DMS53 (cell line): ENCODE results near the gene ZGLP1.
"Not testable (repeated sequence)": the region's sequence is repeated elsewhere in the genome, so short reads cannot be mapped to it uniquely, and the experiment has no call there.

Experiments used
- DNase-seq: peaks from one replicate; lab custom pipeline; 2025; lab: John Stamatoyannopoulos, UW

ZGLP1 gene

DNA sequence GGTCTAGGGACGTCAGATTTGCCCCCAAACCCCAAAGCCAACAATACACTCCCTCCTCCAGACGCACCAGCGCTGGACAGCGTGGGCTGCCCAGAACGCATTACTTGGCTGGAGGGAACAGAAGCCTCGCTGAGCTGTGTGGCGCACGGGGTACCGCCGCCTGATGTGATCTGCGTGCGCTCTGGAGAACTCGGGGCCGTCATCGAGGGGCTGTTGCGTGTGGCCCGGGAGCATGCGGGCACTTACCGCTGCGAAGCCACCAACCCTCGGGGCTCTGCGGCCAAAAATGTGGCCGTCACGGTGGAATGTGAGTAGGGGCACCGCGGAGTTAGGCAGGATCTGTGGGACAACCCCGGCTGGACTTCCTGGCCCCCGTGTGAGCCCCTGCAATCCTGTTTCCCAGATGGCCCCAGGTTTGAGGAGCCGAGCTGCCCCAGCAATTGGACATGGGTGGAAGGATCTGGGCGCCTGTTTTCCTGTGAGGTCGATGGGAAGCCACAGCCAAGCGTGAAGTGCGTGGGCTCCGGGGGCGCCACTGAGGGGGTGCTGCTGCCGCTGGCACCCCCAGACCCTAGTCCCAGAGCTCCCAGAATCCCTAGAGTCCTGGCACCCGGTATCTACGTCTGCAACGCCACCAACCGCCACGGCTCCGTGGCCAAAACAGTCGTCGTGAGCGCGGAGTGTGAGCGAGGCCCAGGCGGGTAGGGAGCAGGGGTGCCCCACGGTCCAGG is 15.8 kb downstream of the ZGLP1 start:
- DNase-seq: no peak

DNA sequence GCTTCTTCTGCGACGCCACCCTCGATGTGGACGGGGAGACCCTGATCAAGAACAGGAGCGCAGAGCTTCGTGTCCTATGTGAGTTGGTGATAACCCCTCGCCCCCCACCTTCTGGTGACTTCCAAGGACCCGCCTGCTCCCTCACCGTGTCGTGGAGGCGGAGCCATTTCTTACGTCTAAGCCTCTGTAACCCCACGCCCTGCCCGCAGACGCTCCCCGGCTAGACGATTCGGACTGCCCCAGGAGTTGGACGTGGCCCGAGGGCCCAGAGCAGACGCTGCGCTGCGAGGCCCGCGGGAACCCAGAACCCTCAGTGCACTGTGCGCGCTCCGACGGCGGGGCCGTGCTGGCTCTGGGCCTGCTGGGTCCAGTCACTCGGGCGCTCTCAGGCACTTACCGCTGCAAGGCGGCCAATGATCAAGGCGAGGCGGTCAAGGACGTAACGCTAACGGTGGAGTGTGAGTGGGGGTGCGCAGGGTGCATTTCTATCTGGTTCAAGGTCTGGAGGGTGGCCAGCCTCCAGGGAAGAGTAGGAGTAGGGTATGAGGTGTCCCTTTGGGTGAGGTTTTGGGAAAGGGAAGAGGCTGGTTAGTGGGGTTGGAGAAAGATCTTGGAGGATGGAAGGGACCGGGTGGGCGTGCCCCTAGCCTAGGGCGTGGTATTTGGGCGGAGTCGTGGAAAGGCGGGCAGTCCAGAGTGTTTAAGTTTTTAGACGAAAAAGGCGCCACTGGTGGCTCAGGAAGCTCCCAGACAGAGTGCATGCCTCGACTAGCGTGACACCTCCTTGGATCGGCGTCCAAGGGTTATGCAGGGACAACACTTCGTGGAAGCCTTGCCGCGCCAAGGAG is 16.6 kb downstream of the ZGLP1 start:
- peak; percentile 55 for DNase-seq

DNA sequence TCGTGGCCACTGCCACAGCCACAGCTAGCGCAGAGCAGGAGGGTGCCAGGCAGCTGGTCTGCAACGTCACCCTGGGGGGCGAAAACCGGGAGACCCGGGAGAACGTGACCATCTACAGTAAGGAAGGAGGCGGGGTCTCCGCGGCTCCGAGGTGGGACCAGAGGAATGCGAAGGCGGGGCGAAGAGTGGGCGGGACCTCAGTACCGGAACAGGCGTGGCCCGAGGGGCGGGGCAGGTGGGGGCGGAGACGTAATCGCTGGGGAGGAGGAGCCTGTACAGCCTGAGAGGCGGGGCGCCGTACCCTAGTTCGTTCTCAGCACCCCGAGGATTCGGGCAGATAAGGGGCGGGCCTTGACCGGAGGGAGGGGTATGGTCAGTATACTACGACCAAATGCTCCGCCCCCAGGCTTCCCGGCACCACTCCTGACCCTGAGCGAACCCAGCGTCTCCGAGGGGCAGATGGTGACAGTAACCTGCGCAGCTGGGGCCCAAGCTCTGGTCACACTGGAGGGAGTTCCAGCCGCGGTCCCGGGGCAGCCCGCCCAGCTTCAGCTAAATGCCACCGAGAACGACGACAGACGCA is 17.3 kb downstream of the ZGLP1 start:
- peak; percentile 87 for DNase-seq

DNA sequence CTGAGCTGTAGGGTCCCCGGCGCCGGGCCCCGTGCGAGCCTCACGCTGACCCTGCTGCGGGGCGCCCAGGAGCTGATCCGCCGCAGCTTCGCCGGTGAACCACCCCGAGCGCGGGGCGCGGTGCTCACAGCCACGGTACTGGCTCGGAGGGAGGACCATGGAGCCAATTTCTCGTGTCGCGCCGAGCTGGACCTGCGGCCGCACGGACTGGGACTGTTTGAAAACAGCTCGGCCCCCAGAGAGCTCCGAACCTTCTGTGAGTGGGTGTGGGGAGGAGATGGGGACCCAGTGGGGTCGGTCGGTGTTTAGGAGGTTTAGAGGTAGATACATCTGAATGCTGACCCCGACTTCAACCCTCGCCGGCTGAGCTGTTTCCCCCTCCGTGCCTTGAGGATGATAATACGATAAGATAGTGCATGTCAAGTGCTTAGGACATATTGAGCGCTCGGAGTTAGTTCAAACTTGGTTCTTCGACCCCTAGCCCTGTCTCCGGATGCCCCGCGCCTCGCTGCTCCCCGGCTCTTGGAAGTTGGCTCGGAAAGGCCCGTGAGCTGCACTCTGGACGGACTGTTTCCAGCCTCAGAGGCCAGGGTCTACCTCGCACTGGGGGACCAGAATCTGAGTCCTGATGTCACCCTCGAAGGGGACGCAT is 17.9 kb downstream of the ZGLP1 start:
- peak; percentile 68 for DNase-seq

DNA sequence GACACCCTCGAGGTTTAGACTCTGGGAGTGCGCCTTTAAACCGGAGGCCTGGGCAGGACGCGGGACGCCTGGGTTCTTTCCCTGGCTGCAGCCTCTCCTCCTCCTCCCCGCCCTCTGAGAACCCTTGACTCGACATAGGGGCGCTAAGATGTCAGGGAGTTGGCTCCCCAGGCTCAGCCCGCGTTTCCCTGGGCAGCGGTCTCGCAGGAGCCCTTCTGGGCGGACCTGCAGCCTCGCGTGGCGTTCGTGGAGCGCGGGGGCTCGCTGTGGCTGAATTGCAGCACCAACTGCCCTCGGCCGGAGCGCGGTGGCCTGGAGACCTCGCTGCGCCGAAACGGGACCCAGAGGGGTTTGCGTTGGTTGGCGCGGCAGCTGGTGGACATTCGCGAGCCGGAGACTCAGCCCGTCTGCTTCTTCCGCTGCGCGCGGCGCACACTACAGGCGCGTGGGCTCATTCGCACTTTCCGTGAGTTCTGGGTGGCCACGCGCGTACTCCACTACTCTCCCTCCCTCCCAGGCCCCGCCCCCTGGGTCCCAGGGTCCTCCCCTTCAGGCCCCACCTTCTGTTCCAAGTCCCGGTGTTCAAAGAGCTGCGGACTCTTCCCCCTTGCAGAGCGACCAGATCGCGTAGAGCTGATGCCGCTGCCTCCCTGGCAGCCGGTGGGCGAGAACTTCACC is 18.6 kb downstream of the ZGLP1 start:
- peak; percentile 69 for DNase-seq

DNA sequence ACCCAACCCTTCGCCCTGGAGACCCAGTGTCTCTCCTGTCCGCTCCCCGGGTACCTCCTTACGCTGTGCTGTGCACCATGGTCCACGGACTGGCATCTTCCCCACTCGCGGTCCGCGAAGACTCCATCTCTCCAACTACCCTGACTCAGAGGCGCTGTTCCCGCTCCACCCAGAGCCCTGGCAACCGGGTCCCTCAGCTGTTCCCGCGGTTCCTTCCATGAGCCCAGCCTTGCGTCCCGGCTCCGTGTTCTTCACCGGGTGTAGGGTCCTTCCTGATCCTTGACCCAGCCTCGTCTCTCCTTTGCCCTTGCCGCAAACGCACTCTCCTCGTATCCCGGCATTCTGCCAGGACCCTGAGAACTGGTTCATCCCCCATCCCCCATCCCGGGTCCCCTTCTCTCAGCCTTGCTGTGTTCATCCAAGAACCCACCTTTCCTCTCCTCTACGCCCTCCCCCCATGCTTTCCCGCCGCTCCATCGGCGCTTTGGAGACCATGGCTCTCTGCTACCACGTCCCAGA is 19.2 kb downstream of the ZGLP1 start:
- DNase-seq: peak; percentile 61

DNA sequence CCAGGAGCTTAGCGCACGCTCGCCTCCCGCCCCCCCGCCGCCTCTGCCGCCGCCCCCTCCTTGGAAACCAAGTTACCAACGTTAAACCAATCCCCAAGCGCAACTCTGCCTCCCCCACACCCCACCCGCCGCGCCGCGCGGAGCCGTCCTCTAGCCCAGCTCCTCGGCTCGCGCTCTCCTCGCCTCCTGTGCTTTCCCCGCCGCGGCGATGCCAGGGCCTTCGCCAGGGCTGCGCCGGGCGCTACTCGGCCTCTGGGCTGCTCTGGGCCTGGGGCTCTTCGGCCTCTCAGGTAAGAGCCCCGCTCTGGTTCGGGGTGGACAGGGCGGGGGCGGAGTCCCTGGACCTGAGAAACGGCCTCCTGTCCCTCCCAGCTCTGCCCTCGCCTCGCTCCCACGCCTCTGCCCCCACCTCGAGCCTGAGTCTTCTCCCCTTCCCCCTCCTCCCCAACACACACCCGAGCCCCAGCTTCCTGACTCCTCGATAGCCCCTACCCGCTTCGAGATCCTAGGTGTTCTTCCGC is 19.7 kb downstream of the ZGLP1 start, which contains the start of gene ICAM5:
TSS of gene ICAM5 (plus strand) at position 117 of the 521 bp plus-strand sequence. CDS start at position 209, 92 bp downstream.
- DNase-seq: peak; percentile 72

DNA sequence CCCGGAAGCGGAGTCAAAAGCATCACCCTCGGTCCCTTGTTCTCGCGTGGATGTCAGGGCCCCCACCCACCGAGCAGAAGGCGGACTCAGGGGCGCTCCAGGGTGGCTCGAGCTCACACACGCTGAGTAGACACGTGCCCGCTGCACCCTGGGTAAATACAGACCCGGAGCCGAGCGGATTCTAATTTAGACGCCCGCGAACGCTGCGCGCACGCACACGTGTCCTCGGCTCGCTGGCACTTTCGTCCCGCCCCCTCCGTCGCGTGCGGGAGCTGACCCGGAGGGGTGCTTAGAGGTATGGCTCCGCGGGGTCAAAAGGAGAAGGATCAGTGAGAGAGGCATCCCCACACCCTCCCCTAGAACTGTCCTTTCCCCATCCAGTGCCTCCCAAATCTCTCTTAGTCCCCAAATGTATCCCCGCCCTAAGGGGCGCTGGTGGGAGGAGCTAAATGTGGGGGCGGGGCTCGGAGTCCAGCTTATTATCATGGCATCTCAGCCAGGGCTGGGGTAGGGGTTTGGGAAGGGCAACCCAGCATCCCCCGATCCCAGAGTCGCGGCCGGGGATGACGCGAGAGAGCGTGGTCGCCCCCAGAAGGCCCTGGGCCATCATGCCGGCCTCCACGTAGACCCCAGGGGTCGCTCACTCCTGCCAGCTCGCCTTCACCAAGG is 20.3 kb downstream of the ZGLP1 start:
- peak; percentile 94 for DNase-seq

DNA sequence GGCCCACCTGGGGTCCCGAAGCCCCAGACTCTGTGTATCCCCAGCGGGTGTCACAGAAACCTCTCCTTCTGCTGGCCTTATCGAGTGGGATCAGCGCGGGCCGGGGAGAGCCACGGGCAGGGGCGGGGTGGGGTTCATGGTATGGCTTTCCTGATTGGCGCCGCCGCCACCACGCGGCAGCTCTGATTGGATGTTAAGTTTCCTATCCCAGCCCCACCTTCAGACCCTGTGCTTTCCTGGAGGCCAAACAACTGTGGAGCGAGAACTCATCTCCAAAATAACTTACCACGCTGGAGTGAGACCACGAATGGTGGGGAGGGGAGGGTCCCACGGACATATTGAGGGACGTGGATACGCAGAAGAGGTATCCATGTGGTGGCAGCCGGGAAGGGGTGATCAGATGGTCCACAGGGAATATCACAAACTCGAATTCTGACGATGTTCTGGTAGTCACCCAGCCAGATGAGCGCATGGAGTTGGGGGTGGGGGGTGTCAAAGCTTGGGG is 20.9 kb downstream of the ZGLP1 start:
- DNase-seq: peak; percentile 89

DNA sequence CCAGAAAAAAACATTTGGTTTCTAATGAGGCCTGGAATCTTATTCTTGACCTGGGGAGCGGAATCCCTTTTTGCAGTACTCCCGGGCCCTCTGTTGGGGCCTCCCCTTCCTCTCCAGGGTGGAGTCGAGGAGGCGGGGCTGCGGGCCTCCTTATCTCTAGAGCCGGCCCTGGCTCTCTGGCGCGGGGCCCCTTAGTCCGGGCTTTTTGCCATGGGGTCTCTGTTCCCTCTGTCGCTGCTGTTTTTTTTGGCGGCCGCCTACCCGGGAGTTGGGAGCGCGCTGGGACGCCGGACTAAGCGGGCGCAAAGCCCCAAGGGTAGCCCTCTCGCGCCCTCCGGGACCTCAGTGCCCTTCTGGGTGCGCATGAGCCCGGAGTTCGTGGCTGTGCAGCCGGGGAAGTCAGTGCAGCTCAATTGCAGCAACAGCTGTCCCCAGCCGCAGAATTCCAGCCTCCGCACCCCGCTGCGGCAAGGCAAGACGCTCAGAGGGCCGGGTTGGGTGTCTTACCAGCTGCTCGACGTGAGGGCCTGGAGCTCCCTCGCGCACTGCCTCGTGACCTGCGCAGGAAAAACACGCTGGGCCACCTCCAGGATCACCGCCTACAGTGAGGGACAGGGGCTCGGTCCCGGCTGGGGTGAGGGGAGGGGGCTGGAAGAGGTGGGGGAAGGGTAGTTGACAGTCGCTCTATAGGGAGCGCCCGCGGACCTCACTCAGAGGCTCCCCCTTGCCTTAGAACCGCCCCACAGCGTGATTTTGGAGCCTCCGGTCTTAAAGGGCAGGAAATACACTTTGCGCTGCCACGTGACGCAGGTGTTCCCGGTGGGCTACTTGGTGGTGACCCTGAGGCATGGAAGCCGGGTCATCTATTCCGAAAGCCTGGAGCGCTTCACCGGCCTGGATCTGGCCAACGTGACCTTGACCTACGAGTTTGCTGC is 22.5 kb downstream of the ZGLP1 start, which contains the start of gene ICAM4:
TSS of gene ICAM4 (plus strand) at position 153 of the 935 bp plus-strand sequence. CDS start at position 211, 58 bp downstream.
- DNase-seq: no peak

DNA sequence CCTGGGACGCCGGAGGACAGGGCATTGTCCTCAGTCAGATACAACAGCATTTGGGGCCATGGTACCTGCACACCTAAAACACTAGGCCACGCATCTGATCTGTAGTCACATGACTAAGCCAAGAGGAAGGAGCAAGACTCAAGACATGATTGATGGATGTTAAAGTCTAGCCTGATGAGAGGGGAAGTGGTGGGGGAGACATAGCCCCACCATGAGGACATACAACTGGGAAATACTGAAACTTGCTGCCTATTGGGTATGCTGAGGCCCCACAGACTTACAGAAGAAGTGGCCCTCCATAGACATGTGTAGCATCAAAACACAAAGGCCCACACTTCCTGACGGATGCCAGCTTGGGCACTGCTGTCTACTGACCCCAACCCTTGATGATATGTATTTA is 24.2 kb downstream of the ZGLP1 start:
- DNase-seq: no peak

DNA sequence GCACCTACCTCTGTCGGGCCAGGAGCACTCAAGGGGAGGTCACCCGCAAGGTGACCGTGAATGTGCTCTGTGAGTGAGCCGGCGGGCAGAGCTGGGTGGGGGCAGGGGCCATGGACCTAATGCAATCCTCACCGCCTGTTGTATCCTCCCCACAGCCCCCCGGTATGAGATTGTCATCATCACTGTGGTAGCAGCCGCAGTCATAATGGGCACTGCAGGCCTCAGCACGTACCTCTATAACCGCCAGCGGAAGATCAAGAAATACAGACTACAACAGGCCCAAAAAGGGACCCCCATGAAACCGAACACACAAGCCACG is 24.7 kb downstream of the ZGLP1 start:
- no peak for DNase-seq

DNA sequence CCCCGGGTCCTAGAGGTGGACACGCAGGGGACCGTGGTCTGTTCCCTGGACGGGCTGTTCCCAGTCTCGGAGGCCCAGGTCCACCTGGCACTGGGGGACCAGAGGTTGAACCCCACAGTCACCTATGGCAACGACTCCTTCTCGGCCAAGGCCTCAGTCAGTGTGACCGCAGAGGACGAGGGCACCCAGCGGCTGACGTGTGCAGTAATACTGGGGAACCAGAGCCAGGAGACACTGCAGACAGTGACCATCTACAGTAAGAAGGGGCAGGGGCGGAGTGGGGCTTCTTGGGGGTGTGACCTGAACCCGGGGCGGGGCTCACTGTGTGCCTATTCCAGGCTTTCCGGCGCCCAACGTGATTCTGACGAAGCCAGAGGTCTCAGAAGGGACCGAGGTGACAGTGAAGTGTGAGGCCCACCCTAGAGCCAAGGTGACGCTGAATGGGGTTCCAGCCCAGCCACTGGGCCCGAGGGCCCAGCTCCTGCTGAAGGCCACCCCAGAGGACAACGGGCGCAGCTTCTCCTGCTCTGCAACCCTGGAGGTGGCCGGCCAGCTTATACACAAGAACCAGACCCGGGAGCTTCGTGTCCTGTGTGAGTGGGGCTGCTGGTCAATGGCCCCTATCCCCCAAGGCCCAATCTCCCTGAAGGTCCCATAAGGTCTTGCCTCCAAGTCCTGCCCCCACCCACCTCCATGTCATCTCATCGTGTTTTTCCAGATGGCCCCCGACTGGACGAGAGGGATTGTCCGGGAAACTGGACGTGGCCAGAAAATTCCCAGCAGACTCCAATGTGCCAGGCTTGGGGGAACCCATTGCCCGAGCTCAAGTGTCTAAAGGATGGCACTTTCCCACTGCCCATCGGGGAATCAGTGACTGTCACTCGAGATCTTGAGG is 25.3 kb downstream of the ZGLP1 start:
- no peak for DNase-seq

DNA sequence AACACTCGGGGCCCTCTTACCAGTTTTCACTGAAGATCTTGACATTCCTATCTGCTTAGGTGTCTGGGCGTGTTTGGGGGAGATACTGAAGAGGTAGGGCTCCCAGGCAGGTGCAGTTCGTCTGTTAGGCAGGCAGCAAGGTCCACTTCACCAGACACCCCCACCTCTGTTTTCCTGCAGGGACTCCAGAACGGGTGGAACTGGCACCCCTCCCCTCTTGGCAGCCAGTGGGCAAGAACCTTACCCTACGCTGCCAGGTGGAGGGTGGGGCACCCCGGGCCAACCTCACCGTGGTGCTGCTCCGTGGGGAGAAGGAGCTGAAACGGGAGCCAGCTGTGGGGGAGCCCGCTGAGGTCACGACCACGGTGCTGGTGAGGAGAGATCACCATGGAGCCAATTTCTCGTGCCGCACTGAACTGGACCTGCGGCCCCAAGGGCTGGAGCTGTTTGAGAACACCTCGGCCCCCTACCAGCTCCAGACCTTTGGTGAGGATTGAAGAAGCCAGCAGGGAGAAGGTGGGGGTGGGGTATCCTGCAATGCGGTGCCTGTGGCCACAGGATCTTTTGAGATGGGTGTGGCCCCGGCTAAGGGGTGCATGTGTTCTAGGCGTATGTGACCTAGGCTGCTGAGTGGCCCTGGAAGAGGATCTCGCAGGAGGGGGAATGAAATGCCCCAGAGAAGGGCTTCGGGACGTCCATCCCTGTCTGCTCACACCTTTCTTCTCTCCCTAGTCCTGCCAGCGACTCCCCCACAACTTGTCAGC is 26.1 kb downstream of the ZGLP1 start:
- DNase-seq: no peak

DNA sequence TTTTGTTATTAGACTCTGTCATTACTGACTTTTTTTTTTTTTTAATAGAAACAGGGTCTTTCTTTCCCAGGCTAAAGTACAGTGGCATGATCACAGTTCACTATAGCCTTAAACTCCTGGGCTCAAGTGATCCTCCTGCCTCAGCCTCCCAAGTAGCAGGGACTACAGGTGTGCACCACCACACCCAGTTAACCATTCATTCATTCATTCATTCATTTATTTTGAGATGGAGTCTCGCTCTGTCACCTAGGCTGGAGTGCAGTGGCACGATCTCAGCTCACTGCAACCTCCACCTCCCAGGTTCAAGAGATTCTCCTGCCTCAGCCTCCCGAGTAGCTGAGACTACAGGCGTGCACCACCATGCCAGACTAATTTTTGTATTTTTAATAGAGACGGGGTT is 27.6 kb downstream of the ZGLP1 start:
- not testable (repeated sequence) for DNase-seq

DNA sequence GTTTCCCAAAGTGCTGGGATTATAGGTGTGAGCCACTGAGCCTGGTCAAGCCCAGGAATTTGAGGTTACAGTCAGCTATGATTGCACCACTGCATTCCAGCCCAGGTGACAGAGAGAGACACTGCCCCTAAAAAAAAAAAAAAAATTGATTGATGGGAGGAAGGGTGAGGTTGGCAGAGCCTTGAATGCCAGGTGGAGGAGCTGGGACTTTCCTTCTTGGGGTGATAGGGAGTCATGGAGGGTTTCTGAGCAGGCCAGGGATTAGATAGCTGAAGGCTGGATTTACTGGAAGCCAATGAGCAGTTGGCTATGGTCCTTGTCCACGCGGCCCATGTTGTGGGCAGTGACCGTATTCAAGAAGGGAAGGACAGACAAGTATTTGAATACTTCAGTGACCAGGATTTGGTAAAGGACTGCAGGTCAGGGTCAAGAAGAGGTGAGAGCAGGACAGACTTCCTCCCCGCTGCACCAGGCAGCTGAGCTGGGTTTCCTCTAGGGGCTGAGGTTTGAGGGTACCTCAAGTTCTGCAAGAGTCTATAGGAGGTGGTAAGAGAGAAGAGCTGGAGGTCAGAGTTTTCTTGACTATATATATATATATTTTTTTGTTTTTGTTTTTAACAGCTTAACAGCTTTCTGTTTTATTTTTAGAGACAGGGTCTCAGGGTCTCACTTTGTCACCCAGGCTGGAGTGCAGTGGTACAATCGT is 29.7 kb downstream of the ZGLP1 start:
- DNase-seq: no peak

DNA sequence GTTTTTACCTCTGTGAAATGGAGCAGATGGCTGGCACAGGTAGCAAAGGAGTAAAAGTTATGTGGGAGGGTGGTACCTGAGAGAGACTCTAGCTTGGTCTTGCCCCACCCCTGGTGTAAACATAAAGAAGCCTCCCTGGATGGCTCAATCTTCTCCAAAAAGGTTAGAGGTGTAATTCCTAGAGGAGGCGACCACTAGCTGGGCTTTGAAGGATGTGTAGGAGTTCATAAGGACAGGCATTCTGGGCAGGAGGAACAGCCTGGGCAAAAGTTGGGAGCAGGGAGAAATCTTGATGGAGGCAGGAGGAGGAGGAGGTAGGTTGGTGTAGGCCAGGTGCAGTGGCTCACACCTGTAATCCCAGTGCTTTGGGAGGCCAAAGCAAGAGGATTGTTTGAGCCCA is 30.7 kb downstream of the ZGLP1 start:
- DNase-seq: no peak
